GM12874 (cell line): Measurements from ENCODE around the gene SLC27A3.

Experiments
- TF ChIP-seq, protein P1 (sequence below): IDR thresholded peaks from 2 replicates; pipeline ENCODE4 v1.5.1; 2011; ENCODE audit warnings: low read depth, mild to moderate bottlenecking, control low read depth, low read length, moderate library complexity; ENCODE audit not compliant: insufficient read depth

The SLC27A3 gene

DNA sequence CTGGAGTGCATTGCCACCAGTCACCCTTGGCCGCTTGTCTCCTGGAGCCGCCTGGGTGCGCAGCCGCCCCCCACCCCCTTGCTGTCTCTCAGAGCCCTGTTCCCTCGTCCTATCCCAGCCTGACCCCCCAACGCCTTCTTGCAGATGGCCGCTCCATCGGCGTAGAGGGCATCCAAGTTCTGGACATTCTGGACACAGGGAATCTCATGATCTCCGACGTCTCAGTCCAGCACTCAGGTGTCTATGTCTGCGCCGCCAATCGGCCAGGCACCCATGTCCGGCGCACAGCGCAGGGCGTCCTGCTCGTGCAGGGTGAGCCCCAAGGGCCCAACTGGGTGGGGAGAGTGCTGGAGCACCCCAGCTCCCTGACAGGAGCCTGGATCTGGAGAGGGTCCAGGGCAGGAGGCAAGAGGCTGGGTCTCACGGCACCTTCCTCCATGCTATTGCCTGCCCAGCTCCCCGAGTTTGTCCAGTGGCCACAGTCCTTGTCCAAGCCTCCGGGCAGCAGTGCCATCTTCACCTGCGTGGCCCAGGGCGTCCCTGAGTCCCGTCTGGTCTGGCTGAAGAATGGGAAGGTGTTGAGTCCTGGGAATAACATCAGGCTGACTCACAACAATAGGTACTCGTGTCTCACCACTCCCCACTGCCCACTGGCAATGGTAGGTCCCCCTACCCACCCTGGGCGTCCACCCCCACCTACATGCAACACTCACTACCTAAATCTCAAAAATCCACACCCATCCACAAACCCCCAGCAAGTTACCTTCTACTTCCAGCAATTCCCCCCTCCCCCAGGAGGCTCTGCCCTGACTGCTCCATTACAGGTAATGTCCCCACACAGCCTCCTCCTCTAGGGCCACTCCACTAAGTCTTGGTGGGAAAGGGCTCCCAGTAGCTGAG is 24.6 kb downstream of the SLC27A3 start:
- TF ChIP-seq, protein P1, sequence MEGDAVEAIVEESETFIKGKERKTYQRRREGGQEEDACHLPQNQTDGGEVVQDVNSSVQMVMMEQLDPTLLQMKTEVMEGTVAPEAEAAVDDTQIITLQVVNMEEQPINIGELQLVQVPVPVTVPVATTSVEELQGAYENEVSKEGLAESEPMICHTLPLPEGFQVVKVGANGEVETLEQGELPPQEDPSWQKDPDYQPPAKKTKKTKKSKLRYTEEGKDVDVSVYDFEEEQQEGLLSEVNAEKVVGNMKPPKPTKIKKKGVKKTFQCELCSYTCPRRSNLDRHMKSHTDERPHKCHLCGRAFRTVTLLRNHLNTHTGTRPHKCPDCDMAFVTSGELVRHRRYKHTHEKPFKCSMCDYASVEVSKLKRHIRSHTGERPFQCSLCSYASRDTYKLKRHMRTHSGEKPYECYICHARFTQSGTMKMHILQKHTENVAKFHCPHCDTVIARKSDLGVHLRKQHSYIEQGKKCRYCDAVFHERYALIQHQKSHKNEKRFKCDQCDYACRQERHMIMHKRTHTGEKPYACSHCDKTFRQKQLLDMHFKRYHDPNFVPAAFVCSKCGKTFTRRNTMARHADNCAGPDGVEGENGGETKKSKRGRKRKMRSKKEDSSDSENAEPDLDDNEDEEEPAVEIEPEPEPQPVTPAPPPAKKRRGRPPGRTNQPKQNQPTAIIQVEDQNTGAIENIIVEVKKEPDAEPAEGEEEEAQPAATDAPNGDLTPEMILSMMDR: no peak

GRCh38 chr1:153800516-153800915 is 25.3 kb downstream of the SLC27A3 start:
- TF ChIP-seq, protein P1: no peak

GRCh38 chr1:153801028-153801625 is 25.9 kb downstream of the SLC27A3 start:
- TF ChIP-seq, protein P1: no peak

GRCh38 chr1:153801786-153802697 is 26.8 kb downstream of the SLC27A3 start:
- TF ChIP-seq, protein P1: no peak

GRCh38 chr1:153803470-153804056 is 28.4 kb downstream of the SLC27A3 start:
- TF ChIP-seq, protein P1: no peak

DNA sequence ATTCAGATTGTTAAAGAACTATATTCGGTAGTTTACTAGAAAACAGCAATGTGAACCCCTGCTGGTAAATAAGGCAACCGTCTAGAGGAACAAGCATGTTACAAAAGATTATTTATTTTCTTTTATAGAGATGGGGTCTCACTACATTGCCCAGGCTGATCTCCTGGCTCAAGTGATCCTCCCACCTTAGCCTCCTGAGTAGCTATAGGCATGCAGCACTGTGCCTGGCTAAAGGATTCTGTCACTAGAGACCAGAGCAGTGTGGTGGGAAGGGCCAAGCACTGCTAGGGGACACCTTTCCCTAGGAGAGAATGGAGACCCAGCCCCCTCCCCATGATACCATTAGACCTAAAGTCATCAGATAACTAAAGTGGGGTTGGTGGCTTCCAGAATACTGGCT is 28.9 kb downstream of the SLC27A3 start:
- TF ChIP-seq, protein P1: no peak
